GM12878 (cell line): ENCODE measurements around the gene FNTB.

Source experiments
- EZH2 ChIP-seq: IDR thresholded peaks from 2 replicates; pipeline ENCODE4 v1.6.1; 2012; ENCODE audit warnings: low read depth, mild to moderate bottlenecking, control low read depth, inconsistent platforms, low read length, borderline replicate concordance; ENCODE audit not compliant: control insufficient read depth
- SUPT20H ChIP-seq: IDR thresholded peaks from 2 replicates; pipeline ENCODE4 v1.6.1; 2011; ENCODE audit warnings: low read depth, mild to moderate bottlenecking, low read length, moderate library complexity, borderline replicate concordance; ENCODE audit not compliant: control insufficient read depth
- SUZ12 ChIP-seq: fragments of 200-600 bp; sonication (generic); IDR thresholded peaks from one replicate; pipeline ENCODE4 v1.6.1; 2018; ENCODE audit warnings: antibody characterized with exemption, mild to moderate bottlenecking; ENCODE audit not compliant: unreplicated experiment
- TF ChIP-seq, protein P1 (sequence below), 3 experiments: IDR thresholded peaks in 2 of 3; conservative IDR thresholded peaks in 1 of 3; 2 replicates each; pipeline ENCODE4 v1.5.1; 2011; ENCODE audit warnings: low read depth in 3 of 3, low read length in 3 of 3, mild to moderate bottlenecking in 3 of 3, control low read depth in 2 of 3, moderate library complexity in 2 of 3, inconsistent platforms in 1 of 3, mixed read lengths in 1 of 3; ENCODE audit not compliant: control insufficient read depth in 2 of 3, insufficient read depth in 1 of 3; ENCODE audit errors: extremely low read depth in 1 of 3
- TF ChIP-seq, protein P2 (sequence below): IDR thresholded peaks from 2 replicates; pipeline ENCODE4 v1.6.1; 2011; ENCODE audit warnings: borderline replicate concordance, low read depth, mild to moderate bottlenecking, moderate library complexity, mixed read lengths, low read length; ENCODE audit not compliant: insufficient read depth; ENCODE audit errors: extremely low read length

DNA sequence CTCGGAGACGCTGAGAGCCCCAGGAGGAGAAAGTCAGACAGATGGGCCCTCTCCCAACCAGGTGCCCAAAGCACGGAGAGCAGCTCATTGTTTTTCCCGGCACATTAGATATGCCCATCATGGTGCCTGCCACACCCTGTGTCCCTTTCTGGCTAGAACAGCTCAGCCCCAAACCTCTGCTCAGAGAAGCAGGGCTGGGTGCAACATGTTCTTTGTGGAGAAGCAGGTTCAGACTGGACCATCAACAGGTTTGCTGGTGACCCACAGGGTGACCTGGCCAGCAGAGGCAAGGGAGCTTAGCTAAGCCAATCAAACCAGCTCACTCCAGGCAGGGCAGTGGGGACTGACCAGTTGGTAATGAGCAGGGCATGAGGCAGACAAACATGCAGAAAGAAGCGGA, 28.0 kb upstream of the FNTB start:
- TF ChIP-seq SUZ12 (no peak), EZH2 (no peak), SUPT20H (no peak)
- TF ChIP-seq, protein P1, sequence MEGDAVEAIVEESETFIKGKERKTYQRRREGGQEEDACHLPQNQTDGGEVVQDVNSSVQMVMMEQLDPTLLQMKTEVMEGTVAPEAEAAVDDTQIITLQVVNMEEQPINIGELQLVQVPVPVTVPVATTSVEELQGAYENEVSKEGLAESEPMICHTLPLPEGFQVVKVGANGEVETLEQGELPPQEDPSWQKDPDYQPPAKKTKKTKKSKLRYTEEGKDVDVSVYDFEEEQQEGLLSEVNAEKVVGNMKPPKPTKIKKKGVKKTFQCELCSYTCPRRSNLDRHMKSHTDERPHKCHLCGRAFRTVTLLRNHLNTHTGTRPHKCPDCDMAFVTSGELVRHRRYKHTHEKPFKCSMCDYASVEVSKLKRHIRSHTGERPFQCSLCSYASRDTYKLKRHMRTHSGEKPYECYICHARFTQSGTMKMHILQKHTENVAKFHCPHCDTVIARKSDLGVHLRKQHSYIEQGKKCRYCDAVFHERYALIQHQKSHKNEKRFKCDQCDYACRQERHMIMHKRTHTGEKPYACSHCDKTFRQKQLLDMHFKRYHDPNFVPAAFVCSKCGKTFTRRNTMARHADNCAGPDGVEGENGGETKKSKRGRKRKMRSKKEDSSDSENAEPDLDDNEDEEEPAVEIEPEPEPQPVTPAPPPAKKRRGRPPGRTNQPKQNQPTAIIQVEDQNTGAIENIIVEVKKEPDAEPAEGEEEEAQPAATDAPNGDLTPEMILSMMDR (IDR thresholded peaks at IDR 0.05 in 2 of 3, conservative IDR thresholded peaks at IDR 0.05 in 1 of 3; ENCODE audit: control insufficient read depth in 2 of 3, extremely low read depth in 1 of 3, insufficient read depth in 1 of 3, low read depth in 3 of 3, low read length in 3 of 3), result no peak
- TF ChIP-seq, protein P2, sequence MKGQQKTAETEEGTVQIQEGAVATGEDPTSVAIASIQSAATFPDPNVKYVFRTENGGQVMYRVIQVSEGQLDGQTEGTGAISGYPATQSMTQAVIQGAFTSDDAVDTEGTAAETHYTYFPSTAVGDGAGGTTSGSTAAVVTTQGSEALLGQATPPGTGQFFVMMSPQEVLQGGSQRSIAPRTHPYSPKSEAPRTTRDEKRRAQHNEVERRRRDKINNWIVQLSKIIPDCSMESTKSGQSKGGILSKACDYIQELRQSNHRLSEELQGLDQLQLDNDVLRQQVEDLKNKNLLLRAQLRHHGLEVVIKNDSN, result no peak
